Measurements from ENCODE around the gene ANKEF1.

- no peak for TF ChIP-seq CTCF (IDR thresholded peaks at IDR 0.05; ENCODE audit: borderline replicate concordance, extremely low read depth, low read length, poor library complexity, severe bottlenecking)
- TF ChIP-seq EZH2 (IDR thresholded peaks at IDR 0.05; ENCODE audit: borderline replicate concordance, low read depth, low read length, severe bottlenecking) = no peak
Observed at GRCh38 chr20:10080574-10080973, 45.8 kb downstream of the ANKEF1 start.

Measured in DND-41 (cell line).